SK-N-SH (cell line): ENCODE data around the gene SH3BGRL3. TPM values are rescaled to one million over a fixed set of nuclear protein-coding genes. Genes with fewer than 3 reads are reported as not detected.

Experiments used
- CTCF ChIA-PET: fragments of 300-600, 350-600 bp; formaldehyde crosslinking; extraction: SDS; loops from one replicate; lab custom pipeline; 2021; lab: Yijun Ruan, JAX
- POLR2A ChIA-PET: fragments of 350-600 bp; sonication (Branson Sonifier 250); formaldehyde crosslinking; extraction: SDS; loops from one replicate; lab custom pipeline; 2020; ENCODE audit warnings: antibody characterized with exemption, inconsistent platforms; lab: Yijun Ruan, JAX
- DNase-seq: peaks from one replicate; pipeline ENCODE4 v3.0.0; 2012
- H2AFZ ChIP-seq: fragments of 200-600 bp; sonication (generic); 2 replicates; pipeline ENCODE4 v1.8.1; 2016; ENCODE audit warnings: antibody characterized with exemption, mild to moderate bottlenecking, low read depth
- H3F3A ChIP-seq: fragments of 200-600 bp; sonication (generic); replicated peaks from 2 replicates; pipeline ENCODE3; 2016; ENCODE audit warnings: antibody characterized with exemption, mild to moderate bottlenecking; ENCODE audit not compliant: insufficient read depth
- H3K27ac ChIP-seq, 2 experiments: fragments of 200-500 bp in 1 of 2; fragments of 200-600 bp in 1 of 2; sonication (Bioruptor generic) in 1 of 2; sonication (generic), shearing (Covaris generic) in 1 of 2; 2 replicates each; pipeline versions ENCODE4 v1.5.1 to v1.6.1; 2014 to 2016; ENCODE audit warnings: low read depth in 2 of 2, inconsistent platforms in 1 of 2, low read length in 1 of 2, mild to moderate bottlenecking in 1 of 2, mixed read lengths in 1 of 2
- H3K27me3 ChIP-seq: fragments of 200-600 bp; sonication (generic), shearing (Covaris generic); 2 replicates; pipeline ENCODE4 v1.6.1; 2016; ENCODE audit warnings: mixed run types; ENCODE audit not compliant: insufficient read depth
- H3K36me3 ChIP-seq, 2 experiments: fragments of 200-500 bp in 1 of 2; fragments of 200-600 bp in 1 of 2; sonication (Bioruptor generic) in 1 of 2; sonication (generic) in 1 of 2; replicated peaks in 1 of 2; 2 replicates each; pipeline versions ENCODE3 to v1.5.1; 2014 to 2016; ENCODE audit warnings: low read length in 1 of 2, mild to moderate bottlenecking in 1 of 2; ENCODE audit not compliant: insufficient read depth in 2 of 2, control insufficient read depth in 1 of 2
- H3K4me1 ChIP-seq, 2 experiments: fragments of 200-500 bp in 1 of 2; fragments of 200-600 bp in 1 of 2; sonication (Bioruptor generic) in 1 of 2; sonication (generic), shearing (Covaris generic) in 1 of 2; 2 replicates each; pipeline versions ENCODE4 v1.5.1 to v1.6.1; 2014 to 2016; ENCODE audit warnings: low read depth in 1 of 2, low read length in 1 of 2, mixed run types in 1 of 2; ENCODE audit not compliant: insufficient read depth in 2 of 2, control insufficient read depth in 1 of 2
- H3K4me2 ChIP-seq: fragments of 200-600 bp; sonication (generic), shearing (Covaris generic); 2 replicates; pipeline ENCODE4 v1.6.1; 2017; ENCODE audit warnings: mixed run types
- H3K4me3 ChIP-seq, 2 experiments: fragments of 200-500 bp in 1 of 2; fragments of 200-600 bp in 1 of 2; sonication (Bioruptor generic) in 1 of 2; sonication (generic), shearing (Covaris generic) in 1 of 2; 2 replicates each; pipeline versions ENCODE4 v1.5.1 to v1.8.1; 2014 to 2016; ENCODE audit warnings: low read depth in 2 of 2, inconsistent platforms in 1 of 2, low read length in 1 of 2, mild to moderate bottlenecking in 1 of 2, mixed read lengths in 1 of 2, moderate library complexity in 1 of 2
- H3K79me2 ChIP-seq: fragments of 200-600 bp; sonication (generic); 2 replicates; pipeline ENCODE4 v1.8.1; 2017; ENCODE audit warnings: mild to moderate bottlenecking; ENCODE audit not compliant: insufficient read depth
- H3K9ac ChIP-seq: fragments of 200-600 bp; sonication (generic); 2 replicates; pipeline ENCODE4 v1.6.1; 2017; ENCODE audit warnings: mixed run types
- H3K9me2 ChIP-seq: fragments of 200-600 bp; sonication (generic); 2 replicates; pipeline ENCODE4 v1.6.1; 2017; ENCODE audit warnings: mixed run types
- H3K9me3 ChIP-seq: fragments of 200-600 bp; sonication (generic); 2 replicates; pipeline ENCODE4 v1.6.1; 2017; ENCODE audit warnings: mixed run types, mild to moderate bottlenecking, moderate library complexity
- H4K20me1 ChIP-seq: fragments of 200-600 bp; sonication (generic); 2 replicates; pipeline ENCODE4 v1.6.1; 2017; ENCODE audit warnings: mild to moderate bottlenecking, mixed run types; ENCODE audit not compliant: insufficient read depth
- ELF1 ChIP-seq: IDR thresholded peaks from 2 replicates; pipeline ENCODE4 v1.4.0; 2012
- EP300 ChIP-seq, 2 experiments: IDR thresholded peaks; 2 replicates each; pipeline versions ENCODE4 v1.4.0 to v1.6.1; 2012; ENCODE audit warnings: borderline replicate concordance in 1 of 2, low read depth in 1 of 2, low read length in 1 of 2
- FOXM1 ChIP-seq: IDR thresholded peaks from 2 replicates; pipeline ENCODE4 v1.4.0; 2012; ENCODE audit warnings: low read depth, mild to moderate bottlenecking
- IRF3 ChIP-seq: fragments of 150-350 bp; IDR thresholded peaks from 2 replicates; pipeline ENCODE4 v1.6.1; 2016; ENCODE audit warnings: mild to moderate bottlenecking, low read depth, low read length
- JUND ChIP-seq: IDR thresholded peaks from 2 replicates; pipeline ENCODE4 v1.4.0; 2012
- NFIC ChIP-seq: IDR thresholded peaks from 2 replicates; pipeline ENCODE4 v1.4.0; 2012; ENCODE audit warnings: borderline replicate concordance
- PBX3 ChIP-seq: IDR thresholded peaks from 2 replicates; pipeline ENCODE4; 2012
- RAD21 ChIP-seq: IDR thresholded peaks from 2 replicates; pipeline ENCODE4 v1.6.1; 2012; ENCODE audit warnings: mild to moderate bottlenecking, low read length
- RCOR1 ChIP-seq: fragments of 150-350 bp; IDR thresholded peaks from 2 replicates; pipeline ENCODE4 v1.6.1; 2017; ENCODE audit warnings: antibody characterized with exemption, low read length
- REST ChIP-seq: IDR thresholded peaks from 2 replicates; pipeline ENCODE4 v1.6.1; 2012; ENCODE audit warnings: mild to moderate bottlenecking, low read depth, low read length, moderate library complexity
- RXRA ChIP-seq: IDR thresholded peaks from 2 replicates; pipeline ENCODE4 v1.4.0; 2012; ENCODE audit warnings: low read depth, mild to moderate bottlenecking, borderline replicate concordance
- TCF12 ChIP-seq: IDR thresholded peaks from 2 replicates; pipeline ENCODE4 v1.4.0; 2012
- USF1 ChIP-seq: IDR thresholded peaks from 2 replicates; pipeline ENCODE4 v1.4.0; 2012; ENCODE audit warnings: low read depth, borderline replicate concordance
- USF2 ChIP-seq: fragments of 150-350 bp; IDR thresholded peaks from 2 replicates; pipeline ENCODE4 v1.6.1; 2017; ENCODE audit warnings: antibody characterized with exemption, low read length, low read depth, borderline replicate concordance
- WGBS: methylation state at CpG from one replicate; pipeline ENCODE4 v1.1.6; 2017; ENCODE audit warnings: low lambda C conversion rate; 5-methylcytosine and 5-hydroxymethylcytosine counted together
- polyA plus RNA-seq, 3 experiments: library from polyadenylated mRNA; depleted of rRNA; stranded (reverse); fragments of >200 nt; gene quantifications; 2 replicates each; pipeline ENCODE4 v1.2.3, GENCODE V29; 2012

Gene SH3BGRL3
- polyA plus RNA-seq, 1 of the 3 experiments (the other 2 are of a cell fraction) = 202 TPM

GRCh38 chr1:26297791-26298124 lies 17.9 kb downstream of the SH3BGRL3 start:
- Histone ChIP-seq H3K4me2 (no peak overlapping the region), H3K79me2 (no peaks in the 10 kb centered on the region), H3K4me1 (no peaks in the 10 kb centered on the region), H3K27me3 (no peaks in the 10 kb centered on the region), H4K20me1 (no peaks in the 10 kb centered on the region), H3K9me3 (no peaks in the 10 kb centered on the region), H3K9ac (no peak overlapping the region), H3K4me3 (no peak overlapping the region), H3K9me2 (no peaks in the 10 kb centered on the region), H2AFZ (no peak overlapping the region), H3K36me3 (no peaks in the 10 kb centered on the region), H3F3A (no peaks in the 10 kb centered on the region), H3K27ac (no peak overlapping the region)
- no peak for DNase-seq
- CTCF ChIA-PET = interaction anchor here (0.7 to 7.1 kb wide), 6 partner anchors 12 to 153 kb away, joined by 3 to 48 read pairs (median 4); partner anchors contain the start of genes CD52 and SH3BGRL3
- POLR2A ChIA-PET = no interaction called here
- no peak for TF ChIP-seq TCF12
- TF ChIP-seq PBX3 = no peak
- no peak for TF ChIP-seq RXRA
- TF ChIP-seq USF2 = no peak
- no peak for TF ChIP-seq EP300 (IDR thresholded peaks at IDR 0.05; ENCODE audit: borderline replicate concordance in 1 of 2, low read depth in 1 of 2, low read length in 1 of 2)
- TF ChIP-seq REST = no peak
- TF ChIP-seq FOXM1 = no peak
- no peak for TF ChIP-seq RAD21
- no peak for TF ChIP-seq NFIC
- TF ChIP-seq USF1 = no peak
- no peak for TF ChIP-seq IRF3
- no peak for TF ChIP-seq ELF1
- TF ChIP-seq JUND = no peak
- TF ChIP-seq RCOR1 = no peak
- WGBS = 95% methylated on average over 3 of the region's 6 CpGs
